Stimulated activated CD8-positive, alpha-beta memory T cell treated with anti-CD3 and anti-CD28 coated beads, Interleukin-15, amount 100 ng/mL, for 4 hours (primary cell): Measurements from ENCODE around the gene RGS8.

Experiments
- DNase-seq, 2 donors: peaks; one replicate each; pipeline ENCODE4 v3.0.0-alpha.2; 2020; ENCODE audit warnings: low read depth in 2 of 2

The RGS8 gene

GRCh38 chr1:182639330-182639729, 45.1 kb downstream of the RGS8 start:
- no peak for DNase-seq

DNA sequence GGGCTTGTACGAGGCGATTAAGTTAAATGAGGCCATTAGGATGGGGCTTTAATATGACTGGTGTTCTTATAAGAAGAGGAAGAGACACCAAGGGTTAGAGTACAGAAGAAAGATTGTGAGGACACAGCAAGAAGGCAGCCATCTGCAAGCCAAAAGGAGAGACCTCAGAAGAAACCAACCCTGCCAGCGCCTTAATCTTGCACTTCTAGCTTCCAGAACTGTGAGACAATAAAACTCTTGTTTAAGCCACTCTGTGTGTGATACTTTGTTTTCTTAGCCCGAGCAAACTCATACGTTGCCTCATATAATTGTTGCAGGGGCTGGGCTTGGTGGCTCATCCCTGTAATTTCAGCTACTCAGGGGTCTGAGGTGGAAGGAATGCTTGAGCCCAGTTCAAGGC, 46.6 kb downstream of the RGS8 start:
- no peak for DNase-seq

DNA sequence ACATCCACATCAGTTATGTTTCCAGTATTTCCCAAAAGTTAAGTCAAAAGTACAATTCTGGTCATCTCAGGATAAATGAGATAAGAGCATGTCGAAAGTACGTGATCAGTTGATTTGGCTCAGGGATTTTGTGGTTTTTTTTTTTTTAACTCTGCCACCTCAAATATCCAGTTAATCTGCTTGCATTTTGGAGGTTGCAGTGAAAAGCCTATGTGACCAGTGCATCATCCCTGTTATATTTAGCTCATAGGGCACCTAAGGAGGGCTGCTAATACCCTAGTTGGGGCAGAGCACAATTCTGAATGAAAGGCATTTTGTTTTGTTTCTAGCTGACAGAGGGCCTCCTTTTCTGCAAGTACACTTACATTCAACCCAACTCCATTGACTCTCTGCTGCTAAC, 48.5 kb downstream of the RGS8 start:
- DNase-seq, result no peak
